Activated CD8-positive, alpha-beta memory T cell treated with anti-CD3 and anti-CD28 coated beads, Interleukin-2, amount 50 U/mL, for 4 hours (primary cell): ENCODE measurements around the gene HMGN4.
"Not testable (repeated sequence)": the region's sequence is repeated elsewhere in the genome, so short reads cannot be mapped to it uniquely, and the experiment has no call there.

Source experiments
- DNase-seq: peaks from one replicate; pipeline ENCODE4 v3.0.0-alpha.2; 2020

The HMGN4 gene

DNA sequence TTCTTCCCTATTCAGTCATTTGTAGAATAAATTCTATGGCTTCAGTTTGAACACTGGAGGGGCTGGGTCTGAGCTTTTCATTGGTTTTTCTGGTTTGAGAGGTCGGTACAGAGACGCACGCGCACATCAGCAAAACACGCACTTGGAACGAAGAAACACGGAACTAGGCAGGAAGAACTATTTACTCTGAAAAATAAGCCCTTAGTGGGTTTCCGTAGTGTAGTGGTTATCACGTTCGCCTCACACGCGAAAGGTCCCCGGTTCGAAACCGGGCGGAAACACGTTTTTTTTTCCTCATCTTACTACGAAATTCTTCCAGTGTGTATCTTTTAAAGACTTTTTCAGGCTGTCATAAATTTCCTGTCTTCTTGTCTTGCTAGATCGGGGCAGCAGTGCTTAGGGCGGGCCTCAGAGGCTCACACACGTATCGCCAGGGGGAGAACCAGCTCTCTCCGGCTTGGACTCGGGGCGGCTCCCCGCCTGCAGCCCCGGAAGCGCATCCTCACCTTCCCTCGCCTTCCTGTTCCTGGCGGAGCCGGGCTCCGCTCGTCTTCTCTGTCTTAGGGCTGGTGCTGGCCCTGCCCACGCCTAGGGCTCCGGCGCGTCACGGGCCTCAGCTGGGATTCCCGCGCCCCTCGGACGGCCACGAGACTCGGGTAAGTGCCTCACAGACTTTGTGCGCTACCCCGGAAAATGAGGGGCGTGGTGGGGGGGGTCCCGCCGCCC is at the start of gene HMGN4:
HMGN4 (plus strand) TSS at position 521 of the 726 bp plus-strand sequence. CDS start 6,841 bp downstream, outside the sequence.
- peak; percentile 69 for DNase-seq

DNA sequence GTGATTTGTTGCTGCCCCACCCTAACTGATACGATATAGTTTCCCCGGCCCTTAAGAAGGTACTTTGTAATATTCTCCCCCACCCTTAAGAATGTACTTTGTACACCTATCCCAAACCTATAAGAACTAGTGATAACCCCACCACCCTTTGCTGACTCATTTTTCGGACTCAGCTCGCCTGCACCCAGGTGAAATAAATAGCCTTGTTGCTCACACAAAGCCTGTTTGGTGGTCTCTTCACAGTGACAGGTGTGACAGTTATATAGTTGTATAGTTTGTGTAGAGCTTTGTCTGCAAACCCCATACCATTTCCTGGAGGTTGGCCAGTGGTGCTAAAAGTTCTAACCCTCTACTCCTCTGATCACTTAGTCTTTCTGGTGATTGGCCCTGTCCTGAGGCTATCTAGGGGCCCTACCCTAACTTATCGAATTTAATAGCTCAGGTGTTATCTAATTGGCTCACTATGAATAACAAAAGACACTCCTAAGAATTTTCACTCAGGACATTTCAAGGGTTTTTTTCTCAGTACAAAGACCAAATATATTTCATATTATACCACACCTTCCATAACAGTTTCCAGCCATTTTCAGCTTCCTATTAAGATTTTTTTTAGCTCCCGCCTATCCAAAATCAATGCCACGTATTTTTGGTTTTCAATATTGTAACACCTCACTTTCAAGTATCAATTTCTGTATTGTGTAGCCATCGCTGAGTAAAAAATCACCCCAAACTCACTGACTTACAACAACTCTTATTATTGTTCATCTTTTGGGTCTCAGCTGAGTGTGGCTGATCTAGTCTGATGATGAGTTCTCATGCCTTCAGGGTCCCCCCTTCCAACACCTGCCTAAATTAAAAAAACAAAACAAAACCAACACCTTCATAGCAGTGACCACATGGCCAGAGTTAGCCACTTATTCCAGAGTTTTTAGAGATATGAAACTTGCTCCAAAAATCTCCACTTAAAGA is 47.9 kb upstream of the HMGN4 start:
- no peak for DNase-seq

DNA sequence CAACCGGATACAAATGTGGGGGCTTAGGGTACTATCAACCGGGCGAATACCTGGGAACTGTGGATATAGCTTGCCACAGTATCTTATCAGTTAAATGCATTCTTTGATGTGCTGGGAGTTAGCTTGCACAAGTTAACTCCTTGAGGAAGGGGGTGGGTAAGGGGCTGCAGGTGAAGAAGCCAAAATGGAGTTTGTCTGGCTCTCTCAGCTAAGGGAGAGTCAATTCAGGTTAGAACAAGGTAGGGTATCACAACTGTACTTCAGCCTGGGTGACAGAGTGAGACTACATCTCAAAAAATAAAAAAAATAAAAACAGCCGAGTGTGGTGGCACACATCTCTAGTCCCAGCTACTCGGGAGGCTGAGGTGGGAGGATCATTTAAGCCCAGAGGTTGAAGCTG is 46.6 kb upstream of the HMGN4 start:
- no peak for DNase-seq

DNA sequence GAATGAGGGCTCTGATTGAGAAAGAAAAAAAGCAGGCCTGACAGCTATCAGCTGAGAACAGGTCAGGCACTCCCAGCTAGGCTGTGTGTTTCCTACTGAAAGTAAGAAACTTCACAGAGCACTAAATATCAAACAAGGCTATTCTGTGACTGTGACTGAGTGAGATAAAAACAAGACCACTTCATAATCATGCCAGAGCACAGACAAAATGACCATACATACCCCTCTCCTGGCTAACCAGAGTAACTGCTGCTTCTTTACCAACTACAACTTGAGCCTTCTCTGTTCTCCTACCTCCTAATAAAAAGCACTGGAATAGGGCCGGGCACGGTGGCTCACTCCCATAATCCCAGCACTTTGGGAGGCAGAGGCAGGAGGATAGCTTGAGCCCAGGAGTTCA is 44.9 kb upstream of the HMGN4 start:
- no peak for DNase-seq

DNA sequence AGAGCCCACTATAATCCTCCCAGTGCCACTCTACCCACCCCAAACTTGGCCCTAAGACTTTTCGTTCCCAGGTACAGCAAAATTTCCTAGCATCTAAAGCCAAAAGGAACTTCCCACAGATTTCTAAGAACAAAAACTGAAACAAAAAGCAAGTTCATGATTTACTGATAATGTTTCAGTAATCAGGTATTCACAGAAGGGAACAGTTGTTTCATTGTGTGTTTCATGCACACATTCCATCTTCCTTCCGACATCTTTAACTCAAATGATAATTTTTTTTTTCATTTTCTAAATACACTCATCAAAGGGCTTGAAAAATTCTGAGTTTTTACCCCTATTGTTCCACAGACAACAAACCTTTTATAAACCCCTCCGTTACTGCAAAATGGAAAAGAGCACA is 44.0 kb upstream of the HMGN4 start:
- DNase-seq, result no peak

DNA sequence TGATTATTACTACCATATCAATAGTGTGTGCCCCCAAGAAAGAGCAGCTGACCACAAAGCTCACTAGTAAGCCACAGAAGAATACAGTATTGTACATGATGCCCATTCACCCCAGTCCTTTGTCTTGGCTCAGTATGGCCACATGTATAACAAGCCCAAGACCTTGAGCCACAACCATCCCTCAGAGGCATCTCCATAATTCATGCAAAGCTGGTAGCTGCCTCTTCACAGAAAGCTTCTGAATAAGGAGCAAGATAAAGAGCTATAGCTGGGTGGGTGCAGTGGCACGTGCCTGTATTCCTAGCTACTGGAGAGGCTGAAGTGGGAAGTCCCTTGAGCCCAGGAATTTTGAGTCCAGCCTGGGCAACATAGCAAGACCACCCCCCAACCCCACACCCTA is 42.9 kb upstream of the HMGN4 start:
- no peak for DNase-seq

DNA sequence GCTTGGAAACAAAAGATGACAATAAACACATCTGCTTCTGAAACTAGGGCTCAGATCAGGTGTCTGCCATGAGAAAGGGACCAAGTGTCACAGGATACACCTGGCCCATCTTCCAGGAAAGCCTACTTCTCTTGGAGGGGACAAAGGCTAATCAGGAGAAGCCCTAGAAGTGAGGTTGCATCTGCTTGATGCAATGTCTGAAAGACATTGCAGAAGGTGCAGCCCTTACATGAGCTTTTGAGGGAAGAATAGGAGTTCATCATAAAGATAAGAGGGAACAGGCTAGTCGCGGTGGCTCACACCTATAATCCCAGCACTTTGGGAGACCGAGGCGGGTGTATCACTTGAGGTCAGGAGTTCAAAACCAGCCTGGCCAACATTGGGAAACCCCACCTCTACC is 40.6 kb upstream of the HMGN4 start:
- no peak for DNase-seq

DNA sequence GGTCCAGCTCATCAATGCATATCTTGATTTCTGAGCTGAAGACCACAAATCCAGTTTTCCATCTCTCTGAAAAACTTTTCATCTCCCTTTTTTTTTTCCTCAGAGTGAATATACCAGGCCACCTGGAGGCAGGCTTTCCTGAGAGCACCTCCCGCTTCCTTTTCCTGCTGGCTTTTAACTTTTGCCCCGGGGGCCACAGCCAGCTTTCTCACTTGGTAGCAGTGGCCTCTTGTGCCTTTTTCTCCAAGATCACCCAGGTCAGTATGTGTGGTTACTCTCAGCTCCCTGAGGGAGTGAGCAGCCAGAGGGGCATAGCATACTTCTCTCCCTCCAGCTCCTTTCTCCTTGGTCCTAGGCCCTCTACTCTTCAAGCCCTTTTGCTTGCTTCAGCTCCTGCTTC is 38.1 kb upstream of the HMGN4 start, which contains the start of gene BTN1A1:
BTN1A1 (plus strand) TSS at position 202 of the 400 bp plus-strand sequence. CDS start 984 bp downstream, outside the sequence.
- DNase-seq, result no peak

DNA sequence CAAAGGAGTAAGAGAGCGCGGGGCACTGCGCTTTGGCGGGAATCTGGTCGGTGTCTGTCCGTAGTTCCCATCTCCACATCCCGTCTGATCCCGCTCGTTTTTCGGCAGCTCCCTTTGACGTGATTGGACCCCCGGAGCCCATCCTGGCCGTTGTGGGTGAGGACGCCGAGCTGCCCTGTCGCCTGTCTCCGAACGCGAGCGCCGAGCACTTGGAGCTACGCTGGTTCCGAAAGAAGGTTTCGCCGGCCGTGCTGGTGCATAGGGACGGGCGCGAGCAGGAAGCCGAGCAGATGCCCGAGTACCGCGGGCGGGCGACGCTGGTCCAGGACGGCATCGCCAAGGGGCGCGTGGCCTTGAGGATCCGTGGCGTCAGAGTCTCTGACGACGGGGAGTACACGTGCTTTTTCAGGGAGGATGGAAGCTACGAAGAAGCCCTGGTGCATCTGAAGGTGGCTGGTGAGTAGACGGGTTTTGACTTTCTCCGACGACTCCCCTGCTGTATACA is 36.6 kb upstream of the HMGN4 start:
- DNase-seq, result peak; percentile 47

DNA sequence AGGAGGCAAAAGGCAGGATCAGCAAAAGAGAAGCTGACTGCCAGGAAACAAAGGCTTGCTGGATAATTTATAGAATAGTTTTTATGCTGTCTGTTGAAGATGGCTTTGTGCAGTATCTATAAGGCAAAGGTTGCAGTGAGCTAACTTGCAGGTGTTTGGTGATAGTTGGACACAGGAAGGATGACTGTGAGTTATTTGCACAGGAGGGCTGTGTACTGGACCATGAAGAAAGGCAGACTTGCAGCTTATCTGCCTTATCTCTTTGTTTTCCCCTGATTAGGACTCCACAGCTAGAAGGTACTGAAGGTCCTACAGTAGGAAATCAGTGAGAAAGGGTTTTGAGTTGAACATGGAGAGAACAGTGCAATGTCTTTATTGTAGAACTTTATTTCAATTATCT is 36.0 kb upstream of the HMGN4 start:
- DNase-seq, result no peak

DNA sequence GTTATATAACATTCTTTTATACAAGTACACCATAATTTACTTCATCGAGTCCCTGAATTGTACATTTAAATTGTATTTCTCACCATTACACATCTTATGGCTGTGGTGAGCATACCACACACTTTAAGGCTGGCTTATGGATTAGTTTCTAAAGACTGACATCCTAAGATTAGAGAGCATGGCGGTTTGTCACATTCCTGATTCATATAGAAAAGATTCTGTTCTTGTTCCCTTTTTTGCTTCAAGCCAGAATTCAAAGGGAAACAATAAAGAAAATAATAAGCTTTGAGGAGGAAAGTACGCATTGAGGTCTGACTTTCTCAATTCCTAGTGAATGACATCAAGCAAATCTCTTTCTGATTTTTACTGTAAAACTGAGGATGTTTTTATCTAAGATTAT is 35.5 kb upstream of the HMGN4 start:
- DNase-seq, result no peak

DNA sequence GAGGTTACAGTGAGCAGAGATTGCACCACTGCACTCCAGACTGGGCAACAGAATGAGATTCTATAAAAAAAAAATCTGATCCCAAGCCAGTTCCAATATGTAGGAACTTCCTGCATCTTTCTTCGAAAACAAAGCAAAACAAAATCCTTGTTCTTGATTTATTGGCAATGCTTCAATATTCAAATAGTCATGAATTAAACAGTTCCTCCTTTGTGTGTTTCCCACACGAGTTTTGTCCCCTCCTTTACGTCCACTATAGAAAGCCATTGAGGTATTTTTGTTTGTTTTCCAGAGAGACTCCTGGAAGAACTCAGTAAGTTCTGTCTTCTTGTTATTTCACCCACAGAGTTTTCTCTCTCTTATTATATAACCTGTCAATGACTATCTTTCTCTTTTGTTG is 30.5 kb upstream of the HMGN4 start:
- no peak for DNase-seq

DNA sequence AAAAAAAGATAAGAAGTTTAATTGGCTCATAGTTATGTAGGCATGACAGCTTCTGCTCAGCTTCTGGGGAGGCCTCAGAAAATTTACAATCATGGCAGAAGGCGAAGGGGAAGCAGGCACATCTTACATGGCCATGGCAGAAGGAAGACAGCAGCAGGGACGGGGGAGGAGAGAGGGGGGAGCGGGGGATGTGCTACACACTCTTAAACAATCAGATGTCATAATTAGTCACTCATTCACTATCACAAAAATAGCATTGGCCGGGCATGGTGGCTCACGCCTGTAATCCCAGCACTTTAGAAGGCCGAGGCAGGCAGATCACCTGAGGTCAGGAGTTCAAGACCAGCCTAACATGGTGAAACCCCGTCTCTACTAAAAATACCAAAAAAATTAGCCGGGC is 27.1 kb upstream of the HMGN4 start:
- DNase-seq, result not testable (repeated sequence)

DNA sequence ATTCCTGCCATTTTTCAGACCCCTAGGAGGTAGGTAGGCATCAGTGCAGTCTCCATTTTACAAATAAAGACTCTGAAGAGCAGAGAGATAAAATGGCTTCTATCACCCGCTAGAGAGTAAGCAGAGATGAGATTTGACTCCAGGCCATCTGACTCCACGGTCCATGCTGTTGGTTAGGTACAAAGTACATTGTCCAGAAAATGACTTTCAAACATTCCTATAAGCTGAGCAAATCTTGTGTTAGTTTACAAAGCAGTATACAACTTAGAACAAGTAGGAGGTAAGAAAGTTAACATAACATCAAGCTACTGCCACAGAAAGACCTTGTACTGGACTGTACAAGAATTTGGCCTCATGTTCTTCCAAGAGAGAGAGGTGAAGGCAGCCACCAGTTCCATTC is 23.2 kb upstream of the HMGN4 start:
- DNase-seq, result no peak

DNA sequence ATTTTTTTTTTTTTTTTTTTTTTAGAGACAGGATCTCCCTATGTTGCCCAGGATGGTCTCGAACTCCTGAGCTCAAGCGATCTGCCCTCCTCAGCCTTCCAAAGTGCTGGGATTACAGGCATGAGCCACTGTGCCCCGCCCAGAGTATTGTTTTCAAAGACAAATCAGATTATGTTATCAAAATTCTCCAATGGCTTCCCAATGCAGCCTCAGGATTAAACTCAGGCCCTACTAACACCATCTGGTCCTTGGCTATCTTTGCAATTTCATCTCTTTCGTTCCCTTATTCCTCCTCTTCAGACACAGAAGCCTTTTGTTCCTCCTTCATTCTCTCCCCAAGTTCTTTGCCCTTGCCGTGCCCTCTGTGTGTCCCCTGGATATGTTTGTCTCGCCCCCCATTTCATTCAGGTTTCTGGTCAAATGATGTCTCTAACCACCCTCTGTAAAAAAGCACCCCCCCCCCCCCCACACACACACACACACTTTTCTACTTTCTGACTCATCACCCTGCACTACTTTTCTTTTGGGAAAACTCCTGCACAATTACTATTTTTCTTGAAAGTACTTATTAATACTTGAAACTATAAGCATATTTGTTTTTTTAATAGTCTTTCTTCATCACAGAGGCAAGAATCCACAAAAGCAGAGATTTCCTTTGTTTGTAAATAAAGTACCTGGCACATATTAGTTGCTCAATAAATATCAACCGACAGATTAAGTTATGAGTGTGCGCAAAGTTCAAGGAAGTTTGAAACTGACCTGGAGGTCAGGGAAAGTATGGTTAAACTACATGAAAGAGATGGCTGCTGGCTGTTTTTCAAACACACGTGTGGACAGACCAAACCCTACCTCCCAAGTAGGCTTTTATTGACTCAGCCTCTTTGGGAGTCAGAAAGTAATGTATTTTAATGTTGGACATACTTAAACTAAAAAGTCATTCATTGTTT is 21.4 kb upstream of the HMGN4 start:
- no peak for DNase-seq

DNA sequence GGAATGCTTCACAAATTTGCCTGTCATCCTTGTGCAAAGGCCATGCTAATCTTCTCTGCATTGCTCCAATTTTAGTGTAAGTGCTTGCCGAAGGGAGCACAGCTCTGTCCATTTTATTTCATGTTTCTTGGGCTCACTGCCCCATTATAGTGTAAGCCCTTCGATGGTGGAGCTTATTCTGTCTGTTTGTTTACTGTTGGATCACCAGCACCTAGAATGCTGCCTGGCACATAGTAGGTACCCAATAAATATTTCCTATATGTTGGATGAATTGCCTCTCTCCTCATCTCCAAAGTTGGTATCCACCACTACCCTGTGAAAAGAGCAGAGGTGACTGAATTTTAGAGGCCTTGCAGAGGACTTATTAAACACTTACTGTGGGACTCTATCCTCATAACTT is 18.8 kb upstream of the HMGN4 start:
- DNase-seq, result no peak

DNA sequence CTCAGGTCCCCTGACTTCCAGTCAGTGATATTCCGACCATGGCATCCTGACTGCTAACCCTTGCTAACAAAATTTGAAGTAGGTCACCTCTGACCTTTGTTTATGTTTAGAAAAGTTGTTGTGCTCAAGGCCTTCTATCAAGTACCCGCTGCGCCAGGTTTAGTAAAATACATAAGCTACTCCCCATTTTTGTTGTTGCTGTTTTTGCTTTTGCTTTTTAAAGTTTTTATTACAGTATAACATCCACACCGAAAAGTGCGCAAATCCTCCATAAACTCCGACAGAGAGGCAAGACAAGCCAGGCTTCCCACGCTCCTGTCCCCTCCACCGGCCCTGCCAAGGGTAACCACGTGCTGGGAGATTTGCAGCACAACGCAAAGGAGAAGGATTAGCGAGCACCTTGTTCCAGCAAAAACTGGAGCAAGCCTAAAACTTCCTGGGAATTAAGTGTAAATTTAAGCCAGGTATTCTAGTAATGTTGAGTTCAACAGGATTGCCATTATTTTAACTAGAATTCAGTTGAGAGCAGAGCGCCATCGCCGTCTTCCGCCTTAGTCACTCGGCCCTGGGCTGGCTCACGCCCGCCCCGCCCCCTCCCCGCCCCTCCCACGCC is 17.8 kb upstream of the HMGN4 start:
- DNase-seq, result no peak

DNA sequence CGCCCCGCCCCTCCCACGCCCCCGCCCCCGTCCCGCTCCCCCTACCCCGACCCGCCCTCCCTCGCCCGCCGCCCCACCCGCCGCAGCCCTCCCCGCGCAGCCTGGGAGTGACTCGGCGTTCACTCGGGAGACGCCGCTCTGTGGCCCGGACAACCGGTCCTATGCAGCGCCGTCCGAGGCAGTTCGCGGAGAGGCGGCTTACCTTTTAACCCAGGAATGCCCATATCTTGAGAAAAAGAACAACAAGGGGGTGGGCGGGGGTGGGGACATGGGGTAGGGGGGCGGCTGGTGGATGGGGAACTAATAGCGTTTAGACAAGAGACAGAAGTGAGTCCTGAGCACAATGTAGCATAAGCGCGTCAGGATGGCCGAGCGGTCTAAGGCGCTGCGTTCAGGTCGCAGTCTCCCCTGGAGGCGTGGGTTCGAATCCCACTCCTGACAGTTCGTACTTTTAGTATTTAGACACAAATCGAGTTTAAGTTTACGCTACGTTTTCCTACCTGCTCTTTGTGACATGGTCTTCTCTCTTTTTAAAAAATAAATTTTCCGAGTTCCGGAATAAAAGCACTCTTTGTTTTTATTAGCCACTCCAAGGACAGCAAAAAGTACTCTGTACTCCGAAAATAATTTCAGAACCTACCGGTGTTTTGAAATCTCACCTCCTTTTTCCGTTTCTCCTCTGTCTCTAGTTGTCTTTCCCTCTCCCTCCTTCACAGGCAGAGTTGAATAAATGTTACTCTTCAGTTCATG is 17.1 kb upstream of the HMGN4 start:
- DNase-seq, result peak; percentile 82

DNA sequence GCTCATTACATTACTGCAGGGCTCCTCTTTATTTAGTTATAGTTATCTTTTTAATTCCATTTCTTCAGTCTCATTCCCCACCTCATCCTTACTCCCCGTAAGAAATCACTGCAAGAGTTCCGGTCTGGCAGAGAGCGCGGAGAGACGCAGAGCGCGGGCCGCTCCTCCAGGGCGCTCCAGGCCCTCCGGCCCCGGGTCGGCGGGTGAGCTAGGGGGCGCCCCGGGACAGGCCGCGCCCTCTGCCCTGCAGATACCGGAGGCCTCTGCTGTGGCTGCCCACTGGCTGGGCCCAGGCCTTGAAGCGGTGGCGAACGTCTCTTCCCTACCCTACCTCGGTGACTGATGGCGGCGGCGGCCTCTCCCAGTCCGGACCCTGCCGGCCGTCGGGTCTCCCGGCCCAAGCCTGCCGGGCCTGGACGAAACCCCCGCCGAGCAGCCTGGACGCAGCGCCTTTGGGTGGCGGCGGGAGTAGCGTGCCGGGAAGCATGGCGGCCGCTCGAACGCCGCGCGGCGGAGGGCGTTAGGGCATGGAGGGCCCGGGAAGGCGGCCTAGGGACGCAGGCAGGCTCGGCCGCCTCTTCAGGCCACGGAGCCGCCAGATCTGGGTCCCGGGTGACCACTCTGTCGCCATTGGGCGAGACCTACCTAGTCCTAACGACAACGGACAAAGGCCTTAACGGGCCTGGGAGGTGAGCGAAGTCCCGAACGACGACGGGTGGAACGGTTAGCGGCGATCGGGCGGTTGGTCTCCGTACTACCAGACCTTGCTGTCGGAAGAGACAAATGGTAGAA is 16.4 kb upstream of the HMGN4 start:
- DNase-seq, result peak; percentile 73

DNA sequence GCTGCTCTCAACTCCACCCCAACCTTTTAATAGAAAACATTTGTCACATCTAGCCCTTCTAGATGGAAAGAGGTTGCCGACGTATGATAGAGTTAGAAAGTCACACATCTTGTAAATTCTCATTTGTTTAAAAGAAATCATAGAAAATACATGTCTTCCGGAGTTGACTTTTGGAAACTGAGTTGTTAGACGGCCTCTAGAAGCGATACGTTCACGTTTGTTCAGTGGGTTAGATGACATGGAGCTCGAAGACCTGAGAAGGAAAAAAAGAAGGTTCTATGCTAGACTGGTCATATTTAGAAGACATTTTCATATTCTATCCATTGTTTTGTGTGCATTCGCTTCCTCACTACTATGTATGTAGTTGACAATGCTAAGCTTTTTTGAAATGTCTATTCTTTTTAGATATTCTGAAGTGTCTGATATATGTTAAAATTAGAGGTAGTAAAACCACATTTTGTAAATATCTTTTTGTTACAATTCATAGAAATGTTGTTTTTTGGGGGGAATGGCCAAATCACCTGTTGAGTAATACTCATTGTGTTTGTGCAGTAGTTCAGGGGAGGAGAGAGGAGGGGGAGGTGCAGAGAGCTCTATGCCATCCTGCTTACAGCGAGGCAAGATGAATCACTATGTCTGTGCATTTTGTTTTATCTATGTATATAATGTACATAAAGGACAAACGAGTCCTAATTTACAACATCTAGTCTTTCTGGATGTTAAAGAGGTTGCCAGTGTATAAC is 15.5 kb upstream of the HMGN4 start:
- DNase-seq, result peak; percentile 27
